ENCODE measurements around the gene DTD1.
"Not testable (repeated sequence)": the region's sequence is repeated elsewhere in the genome, so short reads cannot be mapped to it uniquely, and the experiment has no call there.

Gene DTD1

GRCh38 chr20:18743665-18744440 lies 156.0 kb downstream of the DTD1 start:
- DNase-seq (ENCODE audit: low read depth), result no peak

DNA sequence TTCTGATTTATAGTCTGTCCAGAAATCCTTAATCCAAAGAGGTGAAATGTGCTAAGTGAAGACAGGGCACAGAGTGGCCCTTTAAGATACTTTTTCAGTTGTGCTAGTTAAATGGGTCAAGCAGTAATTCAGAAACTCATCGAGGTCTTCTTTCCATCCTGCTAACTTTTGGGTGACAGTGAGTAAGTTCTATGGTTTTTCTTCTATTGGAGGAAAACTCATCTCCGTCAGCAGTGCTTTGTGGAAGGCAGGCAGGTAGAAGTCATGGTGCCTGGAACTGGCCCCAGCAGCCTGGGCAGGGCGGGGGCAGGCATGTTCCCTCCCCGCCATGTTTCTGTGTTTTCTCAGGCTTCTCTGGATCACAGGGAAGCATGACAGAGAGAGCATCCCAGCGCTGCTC lies 159.2 kb downstream of the DTD1 start:
- DNase-seq (ENCODE audit: low read depth), result no peak

DNA sequence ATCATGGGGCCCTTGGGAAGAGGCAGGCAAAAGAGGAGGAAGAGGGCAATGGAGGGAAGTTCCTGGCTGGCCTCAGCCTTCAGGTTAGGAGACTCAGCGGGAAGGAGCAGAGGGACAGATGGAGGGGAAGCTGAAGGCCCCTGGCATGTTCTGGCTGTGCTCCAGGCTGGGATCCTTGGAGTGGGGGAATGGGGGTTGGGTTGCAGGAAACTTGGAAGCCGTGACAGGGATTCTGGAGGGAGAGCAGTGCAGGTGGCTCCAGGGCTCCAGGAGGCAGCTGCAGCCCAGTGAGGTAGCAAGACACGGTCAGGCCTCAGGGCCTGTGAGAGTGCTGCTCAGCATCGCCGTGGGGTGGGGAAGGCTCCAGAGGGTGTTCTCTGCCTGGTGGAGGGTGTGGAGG lies 161.1 kb downstream of the DTD1 start:
- DNase-seq (ENCODE audit: low read depth), result no peak

DNA sequence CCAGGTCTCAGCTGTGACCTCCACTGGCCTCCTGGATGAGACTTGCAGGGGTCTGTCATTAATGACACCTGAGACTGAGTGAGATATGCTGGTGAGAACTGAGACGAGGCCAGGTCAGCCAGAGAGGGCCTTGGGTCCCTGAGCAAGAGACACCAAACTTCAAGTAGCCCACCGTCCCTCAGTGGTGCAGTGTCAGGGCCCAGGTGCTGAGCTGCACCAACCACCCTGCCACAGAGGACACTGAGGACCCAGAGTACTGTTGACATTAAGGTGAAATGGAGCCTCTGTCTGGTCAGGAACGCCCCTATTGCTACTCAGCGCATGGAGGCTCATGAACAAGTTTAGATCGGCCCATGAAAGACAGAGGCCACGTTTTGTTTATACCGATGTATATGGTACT lies 161.7 kb downstream of the DTD1 start:
- DNase-seq (ENCODE audit: low read depth), result no peak

DNA sequence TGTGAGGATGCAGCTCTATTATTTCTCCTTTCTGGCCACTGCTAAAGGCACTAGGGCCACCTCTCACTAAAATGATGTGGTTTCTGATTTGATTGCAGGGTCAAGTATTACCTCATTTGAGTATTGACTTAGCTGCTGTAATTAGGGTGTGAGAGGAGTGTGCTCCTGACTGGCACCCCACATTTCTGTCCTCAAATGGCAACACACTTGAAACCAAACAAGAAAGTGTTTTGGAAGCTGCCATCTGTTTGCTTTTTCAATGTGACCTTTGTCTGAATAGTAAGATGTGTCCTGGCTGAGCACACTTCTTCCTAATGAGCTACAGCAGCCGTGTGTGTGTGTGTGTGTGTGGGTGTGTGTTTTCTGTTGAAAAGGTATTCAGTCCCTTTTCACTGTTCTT lies 162.9 kb downstream of the DTD1 start:
- DNase-seq (ENCODE audit: low read depth), result no peak

- DNase-seq (ENCODE audit: low read depth), result no peak
These were observed 166.3 kb downstream of the DTD1 start for GRCh38 chr20:18754030-18754652.

- no peak for DNase-seq (ENCODE audit: low read depth)
These were observed 166.8 kb downstream of the DTD1 start for GRCh38 chr20:18754653-18755045.

- DNase-seq (ENCODE audit: low read depth), result not testable (repeated sequence)
These were observed 173.0 kb downstream of the DTD1 start for GRCh38 chr20:18760852-18761251.

GRCh38 chr20:18767676-18768075 lies 179.8 kb downstream of the DTD1 start:
- DNase-seq (ENCODE audit: low read depth), result no peak

DNA sequence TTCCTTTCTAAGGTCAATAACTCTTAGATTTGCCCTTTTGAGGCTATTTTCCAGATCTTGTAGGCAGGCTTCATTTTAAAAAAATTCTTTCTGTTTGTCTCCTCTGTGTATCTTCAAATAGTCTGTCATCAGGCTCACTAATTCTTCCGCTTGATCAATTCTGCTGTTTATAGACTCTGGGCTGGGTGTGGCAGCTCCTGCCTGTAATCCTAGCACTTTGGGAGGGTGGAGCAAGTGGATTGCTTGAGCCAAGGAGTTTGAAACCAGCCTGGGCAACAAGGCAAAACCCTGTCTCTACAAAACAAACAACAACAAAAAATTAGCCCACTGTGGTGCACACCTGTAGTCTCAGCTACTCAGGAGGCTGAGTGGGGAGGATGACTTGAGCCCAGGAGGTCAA lies 185.7 kb downstream of the DTD1 start:
- no peak for DNase-seq (ENCODE audit: low read depth)

DNA sequence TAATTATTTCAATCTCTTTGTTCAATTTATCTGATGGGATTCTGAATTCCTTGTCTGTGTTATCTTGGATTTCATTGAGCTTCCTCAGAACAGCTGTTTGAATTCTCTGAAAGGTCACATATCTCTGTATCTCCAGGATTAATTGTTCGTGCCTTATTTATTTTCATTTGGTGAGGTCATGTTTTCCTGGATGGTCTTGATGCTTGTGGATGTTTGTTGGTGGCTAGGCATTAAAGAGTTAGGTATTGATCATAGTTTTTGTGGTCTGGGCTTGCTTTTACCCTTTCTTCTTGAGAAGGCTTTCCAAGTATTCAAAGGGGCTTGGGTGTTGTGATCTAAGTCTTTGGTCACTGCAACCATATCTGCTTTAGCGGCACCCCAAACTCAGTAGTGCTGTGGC lies 186.4 kb downstream of the DTD1 start:
- DNase-seq (ENCODE audit: low read depth), result no peak

- DNase-seq (ENCODE audit: low read depth), result no peak
These were observed 187.8 kb downstream of the DTD1 start for GRCh38 chr20:18775633-18776032.

DNA sequence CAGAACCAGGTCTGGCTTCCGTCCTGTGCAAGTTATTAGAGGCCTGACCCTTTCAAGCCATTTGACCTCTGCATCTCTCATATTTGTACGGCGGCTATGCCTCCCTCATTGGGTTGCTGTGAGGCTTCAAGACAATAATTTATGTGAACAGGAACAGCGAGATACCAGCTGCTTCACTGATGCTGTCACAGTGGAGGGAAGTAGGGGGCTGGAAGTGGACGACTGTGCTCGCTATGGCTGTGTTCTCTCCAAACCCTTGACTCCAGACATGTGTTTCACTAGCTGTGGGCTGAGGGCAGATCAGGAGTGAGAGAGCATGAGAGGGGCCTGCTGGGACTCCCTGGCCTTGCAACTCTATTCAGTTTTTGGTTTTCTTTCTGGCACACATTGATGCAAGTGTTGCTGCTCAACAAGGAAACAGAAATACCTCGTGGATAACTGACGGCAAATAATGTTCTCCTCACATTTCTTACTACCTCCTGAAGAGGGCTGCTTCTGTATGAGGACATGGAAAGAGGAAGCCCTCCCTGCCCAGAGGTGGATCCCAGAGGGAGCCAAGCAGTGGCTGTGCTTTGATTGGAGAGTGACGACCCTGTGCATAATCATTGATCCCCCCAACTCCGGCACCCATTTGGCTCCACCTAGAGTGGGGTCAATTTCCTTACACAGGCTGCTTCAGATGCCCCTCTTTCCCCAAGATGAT lies 191.0 kb downstream of the DTD1 start:
- DNase-seq (ENCODE audit: low read depth), result no peak

DNA sequence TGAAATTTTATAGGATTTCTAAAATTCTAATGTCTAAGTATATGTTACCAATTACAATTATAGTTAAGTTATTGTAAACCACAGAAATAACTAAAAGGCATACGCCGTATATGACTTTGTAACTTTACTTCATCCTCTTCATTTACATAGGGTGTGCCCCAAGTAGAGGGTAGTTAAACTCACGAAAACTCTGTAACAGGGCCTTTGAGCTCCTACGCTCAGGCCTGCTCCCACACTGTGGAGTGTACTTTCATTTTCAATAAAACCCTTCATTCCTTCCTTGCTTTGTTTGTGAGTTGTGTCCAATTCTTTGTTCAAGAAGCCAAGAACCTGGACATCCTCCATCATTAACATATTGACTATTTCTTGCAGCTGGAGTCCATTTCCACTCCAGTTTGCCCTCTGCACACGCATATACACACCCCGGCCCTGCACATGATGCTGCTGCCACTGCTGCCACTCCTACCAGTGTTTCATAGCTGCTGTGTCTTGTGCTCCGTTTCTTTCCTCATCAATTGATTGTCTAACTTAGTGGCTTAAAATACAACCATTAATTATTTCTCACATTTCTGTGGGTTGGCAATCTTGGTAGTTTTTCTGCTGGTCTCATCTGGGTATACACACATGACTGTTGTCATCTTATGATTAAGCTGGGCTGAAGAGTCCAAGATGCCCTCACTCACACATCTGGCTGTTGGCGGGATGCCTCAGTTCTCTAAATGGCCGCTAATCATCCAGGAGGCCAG lies 192.7 kb downstream of the DTD1 start:
- no peak for DNase-seq (ENCODE audit: low read depth)

- no peak for DNase-seq (ENCODE audit: low read depth)
These were observed 193.7 kb downstream of the DTD1 start for GRCh38 chr20:18781509-18781908.

DNA sequence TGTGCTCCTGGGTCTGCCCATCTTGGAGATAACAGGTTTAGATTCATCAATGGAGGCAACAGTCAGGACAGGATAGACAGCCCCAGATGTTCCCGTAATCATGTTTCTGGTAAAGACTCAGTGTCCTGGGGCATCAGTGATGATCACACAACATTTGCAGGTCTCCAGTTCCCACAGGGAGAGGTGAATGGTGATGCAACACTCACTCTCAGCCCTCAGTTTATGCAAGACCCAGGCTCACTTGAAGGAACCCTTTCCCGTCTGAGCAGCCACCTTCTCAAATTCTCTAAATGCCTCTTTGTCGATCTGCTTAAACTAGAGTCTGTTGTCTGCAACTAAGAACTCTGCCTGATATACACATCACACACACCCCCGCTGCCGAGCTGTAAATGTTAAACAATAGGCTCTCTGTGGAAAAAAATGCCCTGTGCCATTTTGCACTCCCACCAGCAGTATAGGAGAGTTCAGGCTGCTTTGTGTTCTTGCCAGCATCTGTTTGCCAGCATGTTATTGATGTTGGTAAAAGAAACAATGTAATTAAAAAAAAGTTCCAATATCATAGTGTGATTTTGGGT lies 195.6 kb downstream of the DTD1 start:
- DNase-seq (ENCODE audit: low read depth), result no peak

- DNase-seq (ENCODE audit: low read depth), result not testable (repeated sequence)
These were observed 199.2 kb downstream of the DTD1 start for GRCh38 chr20:18787046-18787445.

- DNase-seq (ENCODE audit: low read depth), result no peak
These were observed 200.2 kb downstream of the DTD1 start for GRCh38 chr20:18788021-18788420.

DNA sequence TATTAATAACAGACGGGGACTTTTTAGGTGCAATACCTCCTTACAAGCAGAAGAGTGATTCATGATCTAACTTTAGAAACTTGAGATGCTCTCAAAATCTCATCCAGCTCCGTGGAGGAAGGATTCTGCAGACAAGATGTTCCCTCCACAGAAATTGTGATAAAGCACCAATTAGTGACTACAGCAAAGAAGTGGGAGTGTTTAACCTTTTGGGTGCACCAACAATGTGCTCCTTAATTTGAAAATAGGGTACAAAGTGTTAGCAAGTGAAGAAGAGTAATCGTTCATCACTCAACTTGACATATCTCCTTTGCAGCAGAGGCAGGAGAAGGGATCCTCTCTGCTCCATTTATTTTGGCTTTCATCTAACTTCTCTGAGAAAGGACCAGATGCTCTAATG lies 202.9 kb downstream of the DTD1 start:
- DNase-seq (ENCODE audit: low read depth), result no peak

GRCh38 chr20:18793625-18794427 lies 206.0 kb downstream of the DTD1 start:
- DNase-seq (ENCODE audit: low read depth), result peak; percentile 82

DNA sequence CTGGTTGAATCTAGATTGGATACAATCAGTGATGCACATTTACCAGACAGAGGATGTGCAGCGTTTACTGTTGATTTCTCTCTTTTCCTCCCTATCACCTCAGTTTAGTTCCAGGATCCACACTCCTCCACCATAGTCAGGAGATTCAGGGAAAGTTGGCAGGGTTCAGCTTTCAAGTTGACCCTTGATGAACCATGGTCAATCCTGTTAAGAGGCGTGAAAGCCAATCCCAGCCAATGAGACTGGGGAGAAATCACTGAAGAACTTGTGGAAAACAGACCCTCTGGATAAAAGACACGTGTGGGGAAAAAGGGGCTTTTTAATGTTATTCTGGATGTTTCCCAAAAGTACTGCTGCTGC lies 206.6 kb downstream of the DTD1 start:
- no peak for DNase-seq (ENCODE audit: low read depth)
